GM12878 (cell line): ENCODE data around the gene CYP26B1.

ENCODE experiments used
- CBX5 ChIP-seq: sonication (generic); IDR thresholded peaks from 2 replicates; pipeline ENCODE4 v1.6.1; 2016; ENCODE audit warnings: low read depth, moderate library complexity, mild to moderate bottlenecking, inconsistent platforms
- FOXM1 ChIP-seq: IDR thresholded peaks from 2 replicates; pipeline ENCODE4 v1.6.1; 2012; ENCODE audit warnings: low read depth, mild to moderate bottlenecking, inconsistent platforms, low read length, moderate library complexity
- NR2C2 ChIP-seq: IDR thresholded peaks from 2 replicates; pipeline ENCODE4 v1.6.1; 2011; ENCODE audit warnings: borderline replicate concordance, low read depth; ENCODE audit not compliant: control insufficient read depth, insufficient read length
- POLR2AphosphoS5 ChIP-seq: IDR thresholded peaks from 2 replicates; pipeline ENCODE4 v1.6.1; 2011; ENCODE audit warnings: mild to moderate bottlenecking, low read length, inconsistent platforms
- TCF3 ChIP-seq: IDR thresholded peaks from 2 replicates; pipeline ENCODE4 v1.6.1; 2012; ENCODE audit warnings: low read depth, mild to moderate bottlenecking, low read length, borderline replicate concordance; ENCODE audit not compliant: insufficient read depth
- ZNF384 ChIP-seq: IDR thresholded peaks from 2 replicates; pipeline ENCODE4 v1.6.1; 2012; ENCODE audit warnings: low read depth, mild to moderate bottlenecking, low read length, improper control_type of control experiment, borderline replicate concordance
- TF ChIP-seq, protein P1 (sequence below): fragments of 450-650 bp; IDR thresholded peaks from 2 replicates; pipeline ENCODE4 v1.6.1; 2017; ENCODE audit warnings: mild to moderate bottlenecking
- TF ChIP-seq, protein P2 (sequence below), 3 experiments: IDR thresholded peaks in 2 of 3; conservative IDR thresholded peaks in 1 of 3; 2 replicates each; pipeline ENCODE4 v1.5.1; 2011; ENCODE audit warnings: low read depth in 3 of 3, low read length in 3 of 3, mild to moderate bottlenecking in 3 of 3, control low read depth in 2 of 3, moderate library complexity in 2 of 3, inconsistent platforms in 1 of 3, mixed read lengths in 1 of 3; ENCODE audit not compliant: control insufficient read depth in 2 of 3, insufficient read depth in 1 of 3; ENCODE audit errors: extremely low read depth in 1 of 3
- TF ChIP-seq, protein P3 (sequence below): fragments of 450-650 bp; formaldehyde crosslinking; IDR thresholded peaks from 2 replicates; pipeline ENCODE4 v1.4.0; 2020; ENCODE audit warnings: mild to moderate bottlenecking, moderate library complexity

DNA sequence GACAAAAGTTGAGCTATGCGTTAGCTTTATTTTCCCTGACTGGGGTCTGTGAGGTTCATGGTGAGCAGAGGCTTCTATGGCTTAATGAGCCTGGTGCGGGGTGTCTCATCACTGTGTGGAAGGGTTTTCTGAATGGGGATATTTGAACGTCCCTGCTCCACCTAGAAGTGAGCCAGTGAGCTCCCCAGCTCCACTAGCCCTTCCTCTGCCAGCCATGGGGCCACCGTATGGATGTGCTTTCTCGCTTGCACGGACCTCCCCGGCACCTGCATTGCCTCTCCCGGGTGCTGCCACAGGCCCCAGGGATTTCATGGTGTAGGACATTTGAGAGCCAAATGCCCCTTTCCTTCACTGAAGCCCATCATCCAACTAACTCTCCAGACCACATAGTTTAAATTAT, 37.8 kb downstream of the CYP26B1 start:
- TF ChIP-seq CBX5 (no peak), TCF3 (no peak), POLR2AphosphoS5 (no peak), ZNF384 (no peak), FOXM1 (no peak), NR2C2 (no peak)
- TF ChIP-seq, protein P1, sequence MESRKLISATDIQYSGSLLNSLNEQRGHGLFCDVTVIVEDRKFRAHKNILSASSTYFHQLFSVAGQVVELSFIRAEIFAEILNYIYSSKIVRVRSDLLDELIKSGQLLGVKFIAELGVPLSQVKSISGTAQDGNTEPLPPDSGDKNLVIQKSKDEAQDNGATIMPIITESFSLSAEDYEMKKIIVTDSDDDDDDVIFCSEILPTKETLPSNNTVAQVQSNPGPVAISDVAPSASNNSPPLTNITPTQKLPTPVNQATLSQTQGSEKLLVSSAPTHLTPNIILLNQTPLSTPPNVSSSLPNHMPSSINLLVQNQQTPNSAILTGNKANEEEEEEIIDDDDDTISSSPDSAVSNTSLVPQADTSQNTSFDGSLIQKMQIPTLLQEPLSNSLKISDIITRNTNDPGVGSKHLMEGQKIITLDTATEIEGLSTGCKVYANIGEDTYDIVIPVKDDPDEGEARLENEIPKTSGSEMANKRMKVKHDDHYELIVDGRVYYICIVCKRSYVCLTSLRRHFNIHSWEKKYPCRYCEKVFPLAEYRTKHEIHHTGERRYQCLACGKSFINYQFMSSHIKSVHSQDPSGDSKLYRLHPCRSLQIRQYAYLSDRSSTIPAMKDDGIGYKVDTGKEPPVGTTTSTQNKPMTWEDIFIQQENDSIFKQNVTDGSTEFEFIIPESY = no peak
- TF ChIP-seq, protein P2, sequence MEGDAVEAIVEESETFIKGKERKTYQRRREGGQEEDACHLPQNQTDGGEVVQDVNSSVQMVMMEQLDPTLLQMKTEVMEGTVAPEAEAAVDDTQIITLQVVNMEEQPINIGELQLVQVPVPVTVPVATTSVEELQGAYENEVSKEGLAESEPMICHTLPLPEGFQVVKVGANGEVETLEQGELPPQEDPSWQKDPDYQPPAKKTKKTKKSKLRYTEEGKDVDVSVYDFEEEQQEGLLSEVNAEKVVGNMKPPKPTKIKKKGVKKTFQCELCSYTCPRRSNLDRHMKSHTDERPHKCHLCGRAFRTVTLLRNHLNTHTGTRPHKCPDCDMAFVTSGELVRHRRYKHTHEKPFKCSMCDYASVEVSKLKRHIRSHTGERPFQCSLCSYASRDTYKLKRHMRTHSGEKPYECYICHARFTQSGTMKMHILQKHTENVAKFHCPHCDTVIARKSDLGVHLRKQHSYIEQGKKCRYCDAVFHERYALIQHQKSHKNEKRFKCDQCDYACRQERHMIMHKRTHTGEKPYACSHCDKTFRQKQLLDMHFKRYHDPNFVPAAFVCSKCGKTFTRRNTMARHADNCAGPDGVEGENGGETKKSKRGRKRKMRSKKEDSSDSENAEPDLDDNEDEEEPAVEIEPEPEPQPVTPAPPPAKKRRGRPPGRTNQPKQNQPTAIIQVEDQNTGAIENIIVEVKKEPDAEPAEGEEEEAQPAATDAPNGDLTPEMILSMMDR (IDR thresholded peaks at IDR 0.05 in 2 of 3, conservative IDR thresholded peaks at IDR 0.05 in 1 of 3; ENCODE audit: control insufficient read depth in 2 of 3, extremely low read depth in 1 of 3, insufficient read depth in 1 of 3, low read depth in 3 of 3, low read length in 3 of 3) = no peak
- TF ChIP-seq, protein P3, sequence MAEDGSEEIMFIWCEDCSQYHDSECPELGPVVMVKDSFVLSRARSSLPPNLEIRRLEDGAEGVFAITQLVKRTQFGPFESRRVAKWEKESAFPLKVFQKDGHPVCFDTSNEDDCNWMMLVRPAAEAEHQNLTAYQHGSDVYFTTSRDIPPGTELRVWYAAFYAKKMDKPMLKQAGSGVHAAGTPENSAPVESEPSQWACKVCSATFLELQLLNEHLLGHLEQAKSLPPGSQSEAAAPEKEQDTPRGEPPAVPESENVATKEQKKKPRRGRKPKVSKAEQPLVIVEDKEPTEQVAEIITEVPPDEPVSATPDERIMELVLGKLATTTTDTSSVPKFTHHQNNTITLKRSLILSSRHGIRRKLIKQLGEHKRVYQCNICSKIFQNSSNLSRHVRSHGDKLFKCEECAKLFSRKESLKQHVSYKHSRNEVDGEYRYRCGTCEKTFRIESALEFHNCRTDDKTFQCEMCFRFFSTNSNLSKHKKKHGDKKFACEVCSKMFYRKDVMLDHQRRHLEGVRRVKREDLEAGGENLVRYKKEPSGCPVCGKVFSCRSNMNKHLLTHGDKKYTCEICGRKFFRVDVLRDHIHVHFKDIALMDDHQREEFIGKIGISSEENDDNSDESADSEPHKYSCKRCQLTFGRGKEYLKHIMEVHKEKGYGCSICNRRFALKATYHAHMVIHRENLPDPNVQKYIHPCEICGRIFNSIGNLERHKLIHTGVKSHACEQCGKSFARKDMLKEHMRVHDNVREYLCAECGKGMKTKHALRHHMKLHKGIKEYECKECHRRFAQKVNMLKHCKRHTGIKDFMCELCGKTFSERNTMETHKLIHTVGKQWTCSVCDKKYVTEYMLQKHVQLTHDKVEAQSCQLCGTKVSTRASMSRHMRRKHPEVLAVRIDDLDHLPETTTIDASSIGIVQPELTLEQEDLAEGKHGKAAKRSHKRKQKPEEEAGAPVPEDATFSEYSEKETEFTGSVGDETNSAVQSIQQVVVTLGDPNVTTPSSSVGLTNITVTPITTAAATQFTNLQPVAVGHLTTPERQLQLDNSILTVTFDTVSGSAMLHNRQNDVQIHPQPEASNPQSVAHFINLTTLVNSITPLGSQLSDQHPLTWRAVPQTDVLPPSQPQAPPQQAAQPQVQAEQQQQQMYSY = no peak
